ENCODE results near the gene PLXNB1.
"Not testable (repeated sequence)": the region's sequence is repeated elsewhere in the genome, so short reads cannot be mapped to it uniquely, and the experiment has no call there.

DNA sequence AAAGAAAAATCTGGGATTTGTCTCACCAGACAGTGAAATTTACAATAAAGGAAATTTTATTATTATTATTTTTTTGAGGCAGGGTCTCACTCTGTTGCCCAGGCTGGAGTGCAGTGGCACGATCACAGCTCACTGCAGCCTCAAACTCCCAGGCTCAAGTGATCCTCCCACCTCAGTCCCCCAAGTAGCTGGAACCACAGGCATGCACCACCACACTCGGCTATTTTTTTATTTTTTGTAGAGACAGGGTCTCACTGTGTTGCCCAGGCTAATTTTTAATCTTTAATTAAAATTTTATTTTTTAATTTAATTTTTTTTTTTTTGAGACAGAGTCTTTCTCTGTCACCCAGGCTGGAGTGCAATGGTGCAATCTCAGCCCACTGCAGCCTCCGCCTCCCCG, 44.1 kb upstream of the PLXNB1 start:
- TF ChIP-seq, protein P1, sequence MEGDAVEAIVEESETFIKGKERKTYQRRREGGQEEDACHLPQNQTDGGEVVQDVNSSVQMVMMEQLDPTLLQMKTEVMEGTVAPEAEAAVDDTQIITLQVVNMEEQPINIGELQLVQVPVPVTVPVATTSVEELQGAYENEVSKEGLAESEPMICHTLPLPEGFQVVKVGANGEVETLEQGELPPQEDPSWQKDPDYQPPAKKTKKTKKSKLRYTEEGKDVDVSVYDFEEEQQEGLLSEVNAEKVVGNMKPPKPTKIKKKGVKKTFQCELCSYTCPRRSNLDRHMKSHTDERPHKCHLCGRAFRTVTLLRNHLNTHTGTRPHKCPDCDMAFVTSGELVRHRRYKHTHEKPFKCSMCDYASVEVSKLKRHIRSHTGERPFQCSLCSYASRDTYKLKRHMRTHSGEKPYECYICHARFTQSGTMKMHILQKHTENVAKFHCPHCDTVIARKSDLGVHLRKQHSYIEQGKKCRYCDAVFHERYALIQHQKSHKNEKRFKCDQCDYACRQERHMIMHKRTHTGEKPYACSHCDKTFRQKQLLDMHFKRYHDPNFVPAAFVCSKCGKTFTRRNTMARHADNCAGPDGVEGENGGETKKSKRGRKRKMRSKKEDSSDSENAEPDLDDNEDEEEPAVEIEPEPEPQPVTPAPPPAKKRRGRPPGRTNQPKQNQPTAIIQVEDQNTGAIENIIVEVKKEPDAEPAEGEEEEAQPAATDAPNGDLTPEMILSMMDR (IDR thresholded peaks at IDR 0.05; ENCODE audit: low read length), result not testable (repeated sequence)
- TF ChIP-seq EZH2 (IDR thresholded peaks at IDR 0.05; ENCODE audit: borderline replicate concordance, low read length), result not testable (repeated sequence)
